Measurements from ENCODE around the gene GRIN2C. TPM values are rescaled to one million over a fixed set of nuclear protein-coding genes. Genes with fewer than 3 reads are reported as not detected.
"Not testable (repeated sequence)": the region's sequence is repeated elsewhere in the genome, so short reads cannot be mapped to it uniquely, and the experiment has no call there.

GRIN2C gene
- not detected in 2 replicates for total RNA-seq

DNA sequence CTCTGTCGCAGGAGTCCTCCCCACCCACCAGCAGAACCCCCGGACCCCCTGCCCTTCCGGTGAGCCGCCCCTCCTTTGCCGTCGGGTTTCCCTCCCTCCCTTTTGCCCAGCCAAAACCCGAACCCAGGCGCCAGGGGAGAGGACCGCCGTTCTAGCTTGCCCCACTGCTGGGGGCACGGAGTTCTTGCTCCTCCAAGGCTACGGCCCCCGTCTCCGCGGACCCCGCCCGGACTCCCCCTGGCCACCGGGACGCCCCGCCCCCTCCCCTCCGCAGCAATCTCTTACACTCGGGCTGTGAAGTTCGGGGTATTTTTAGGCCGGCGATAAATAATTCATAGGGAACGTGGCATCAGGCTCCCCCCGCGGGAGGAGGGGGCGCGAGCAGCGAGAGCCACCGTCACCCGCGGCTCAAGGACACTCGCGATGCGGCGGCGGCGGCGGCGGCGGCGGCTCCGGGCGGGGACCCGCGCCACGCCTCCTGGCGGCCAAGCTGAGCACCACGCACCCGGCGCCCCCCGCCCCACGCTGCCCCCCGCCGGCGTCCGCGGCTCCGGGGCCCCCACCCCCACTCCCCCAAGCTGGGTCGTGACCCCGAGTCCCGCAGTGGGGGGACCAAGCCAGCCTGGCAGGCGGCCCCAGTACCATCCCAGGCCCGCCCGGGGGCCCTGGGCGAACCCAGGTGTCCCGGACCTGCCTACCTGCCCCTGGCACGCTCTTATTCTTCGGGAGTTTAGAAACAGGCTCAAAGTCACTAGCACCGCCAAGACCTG, at the start of gene GRIN2C:
TSS of gene GRIN2C (minus strand) at position 427 of the 770 bp plus-strand sequence. CDS start 4,793 bp downstream, outside the sequence.
- no peak within 1 kb of the TSS for H3K4me3 ChIP-seq (ENCODE audit: low read depth, low read length)
- TF ChIP-seq, protein P1, sequence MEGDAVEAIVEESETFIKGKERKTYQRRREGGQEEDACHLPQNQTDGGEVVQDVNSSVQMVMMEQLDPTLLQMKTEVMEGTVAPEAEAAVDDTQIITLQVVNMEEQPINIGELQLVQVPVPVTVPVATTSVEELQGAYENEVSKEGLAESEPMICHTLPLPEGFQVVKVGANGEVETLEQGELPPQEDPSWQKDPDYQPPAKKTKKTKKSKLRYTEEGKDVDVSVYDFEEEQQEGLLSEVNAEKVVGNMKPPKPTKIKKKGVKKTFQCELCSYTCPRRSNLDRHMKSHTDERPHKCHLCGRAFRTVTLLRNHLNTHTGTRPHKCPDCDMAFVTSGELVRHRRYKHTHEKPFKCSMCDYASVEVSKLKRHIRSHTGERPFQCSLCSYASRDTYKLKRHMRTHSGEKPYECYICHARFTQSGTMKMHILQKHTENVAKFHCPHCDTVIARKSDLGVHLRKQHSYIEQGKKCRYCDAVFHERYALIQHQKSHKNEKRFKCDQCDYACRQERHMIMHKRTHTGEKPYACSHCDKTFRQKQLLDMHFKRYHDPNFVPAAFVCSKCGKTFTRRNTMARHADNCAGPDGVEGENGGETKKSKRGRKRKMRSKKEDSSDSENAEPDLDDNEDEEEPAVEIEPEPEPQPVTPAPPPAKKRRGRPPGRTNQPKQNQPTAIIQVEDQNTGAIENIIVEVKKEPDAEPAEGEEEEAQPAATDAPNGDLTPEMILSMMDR (conservative IDR thresholded peaks at IDR 0.05; ENCODE audit: low read depth, low read length) = no peak
- no peak for DNase-seq (ENCODE audit: low read depth)

DNA sequence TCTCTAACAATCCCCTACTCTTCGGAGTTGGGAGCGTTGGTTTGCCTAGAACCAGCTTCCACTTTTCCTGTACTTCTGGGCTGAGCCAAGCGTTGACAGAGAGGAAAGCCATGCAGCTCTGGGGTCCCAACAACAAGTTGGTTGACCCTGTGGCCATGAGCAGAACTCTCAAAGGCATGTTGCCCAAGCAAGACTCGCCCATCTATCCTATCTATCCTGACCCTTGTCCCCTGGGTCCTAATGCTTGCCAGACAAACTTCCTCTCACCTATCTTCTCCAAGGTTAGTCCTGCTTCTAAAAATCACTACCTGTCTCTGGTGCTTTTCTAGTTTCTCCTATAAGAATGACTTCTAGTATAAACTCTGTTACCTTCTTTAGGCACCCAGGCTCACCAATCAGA, 49.4 kb upstream of the GRIN2C start:
- H3K4me3 ChIP-seq (ENCODE audit: low read depth, low read length); DNase-seq (ENCODE audit: low read depth): not testable (repeated sequence)

DNA sequence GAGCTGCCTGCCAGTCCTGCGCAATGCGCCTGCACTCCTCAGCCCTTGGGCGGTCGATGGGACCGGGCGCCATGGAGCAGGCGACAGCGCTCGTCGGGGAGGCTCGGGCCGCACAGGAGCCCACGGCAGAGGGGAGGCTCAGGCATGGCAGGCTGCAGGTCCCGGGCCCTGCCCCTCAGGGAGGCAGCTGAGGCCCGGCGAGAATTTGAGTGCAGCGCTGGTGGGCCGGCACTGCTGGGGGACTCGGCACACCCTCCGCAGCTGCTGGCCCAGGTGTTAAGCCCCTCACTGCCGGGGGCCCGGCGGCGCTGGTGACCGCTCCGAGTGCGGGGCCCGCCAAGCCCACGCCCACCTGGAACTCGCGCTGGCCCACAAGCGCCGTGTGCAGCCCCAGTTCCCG, 47.3 kb upstream of the GRIN2C start:
- TF ChIP-seq, protein P1 (conservative IDR thresholded peaks at IDR 0.05; ENCODE audit: low read depth, low read length) = no peak

DNA sequence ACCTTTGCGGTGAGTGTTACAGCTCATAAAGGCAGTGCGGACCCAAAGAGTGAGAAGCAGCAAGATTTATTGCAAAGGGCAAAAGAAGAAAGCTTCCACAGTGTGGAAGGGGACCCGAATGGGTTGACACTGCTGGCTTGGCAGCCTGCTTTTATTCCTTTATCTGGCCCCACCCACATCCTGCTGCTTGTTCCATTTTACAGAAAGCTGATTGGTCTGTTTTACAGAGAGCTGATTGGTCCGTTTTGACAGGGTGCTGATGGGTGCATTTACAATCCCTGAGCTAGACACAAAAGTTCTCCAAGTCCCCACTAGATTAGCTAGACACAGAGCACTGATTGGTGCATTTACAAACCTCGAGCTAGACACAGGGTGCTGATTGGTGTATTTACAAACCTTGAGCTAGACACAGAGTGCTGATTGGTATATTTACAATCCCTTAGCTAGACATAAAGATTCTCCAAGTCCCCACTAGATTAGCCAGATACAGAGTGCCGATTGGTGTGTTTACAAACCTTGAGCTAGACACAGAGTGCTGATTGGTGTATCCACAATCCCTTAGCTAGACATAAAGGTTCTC, 46.6 kb upstream of the GRIN2C start:
- not testable (repeated sequence) for H3K4me3 ChIP-seq (ENCODE audit: low read depth, low read length); DNase-seq (ENCODE audit: low read depth)

More for the DNA sequence above, 47.3 kb upstream of the GRIN2C start:
- no peak for DNase-seq (ENCODE audit: low read depth)
- no peak overlapping the region for H3K4me3 ChIP-seq (ENCODE audit: low read depth, low read length)

DNA sequence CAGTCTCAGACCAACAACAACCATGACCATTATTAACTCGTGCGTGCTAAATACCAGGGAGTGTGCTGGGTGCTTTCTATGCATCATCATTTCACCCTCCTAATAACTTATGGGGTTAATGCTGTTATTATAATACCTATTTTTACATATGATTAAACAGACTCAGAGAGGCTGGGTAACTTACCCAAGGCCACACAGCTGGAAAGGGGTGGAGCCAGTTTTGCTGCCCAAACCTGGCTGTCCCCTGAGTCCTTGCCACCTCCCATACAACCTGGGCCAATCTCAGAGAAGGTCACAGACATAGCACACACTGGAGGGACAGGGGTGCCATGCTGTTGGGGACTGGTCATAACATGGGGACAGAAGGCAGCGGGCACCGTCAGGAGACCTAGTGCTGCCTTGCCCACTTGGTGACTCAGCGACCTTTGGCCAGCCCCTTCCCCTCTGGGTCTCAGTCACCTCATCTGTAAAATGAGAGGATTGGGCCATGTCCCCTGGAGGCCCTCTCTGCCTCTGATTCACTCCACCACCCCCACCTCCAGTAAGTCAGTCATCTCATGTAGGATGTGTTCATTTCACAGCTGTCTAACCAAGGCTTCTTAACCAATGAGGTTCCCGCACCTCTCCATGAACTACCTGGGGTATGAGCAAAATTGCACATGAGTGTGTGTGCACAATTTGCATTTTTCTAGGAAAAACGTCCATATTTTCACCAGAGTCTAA, 45.2 kb upstream of the GRIN2C start:
- H3K4me3 ChIP-seq (ENCODE audit: low read depth, low read length) = no peak overlapping the region
- DNase-seq (ENCODE audit: low read depth) = no peak
- TF ChIP-seq, protein P1 (conservative IDR thresholded peaks at IDR 0.05; ENCODE audit: low read depth, low read length) = no peak

DNA sequence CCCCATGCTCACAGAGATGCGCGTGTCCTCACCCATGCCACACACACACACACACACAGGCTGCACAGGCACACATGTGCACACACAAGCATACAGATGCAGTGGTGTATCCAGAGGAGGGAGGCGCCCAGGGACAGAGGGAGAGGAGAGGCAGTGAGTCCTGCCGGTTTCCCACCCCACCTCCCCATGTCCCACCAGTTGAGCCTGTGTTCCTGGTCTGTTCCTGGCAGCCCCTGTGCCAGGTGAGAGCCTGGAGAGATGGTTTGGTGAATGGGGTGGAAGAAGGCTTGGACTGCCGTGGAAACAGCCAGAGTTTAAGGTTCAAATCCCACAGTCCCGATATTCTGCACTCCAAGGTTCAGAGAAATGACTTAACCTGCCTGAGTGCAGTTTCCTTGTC, 44.0 kb upstream of the GRIN2C start:
- DNase-seq (ENCODE audit: low read depth) = no peak
- H3K4me3 ChIP-seq (ENCODE audit: low read depth, low read length) = no peak overlapping the region
- TF ChIP-seq, protein P1 (conservative IDR thresholded peaks at IDR 0.05; ENCODE audit: low read depth, low read length) = no peak

DNA sequence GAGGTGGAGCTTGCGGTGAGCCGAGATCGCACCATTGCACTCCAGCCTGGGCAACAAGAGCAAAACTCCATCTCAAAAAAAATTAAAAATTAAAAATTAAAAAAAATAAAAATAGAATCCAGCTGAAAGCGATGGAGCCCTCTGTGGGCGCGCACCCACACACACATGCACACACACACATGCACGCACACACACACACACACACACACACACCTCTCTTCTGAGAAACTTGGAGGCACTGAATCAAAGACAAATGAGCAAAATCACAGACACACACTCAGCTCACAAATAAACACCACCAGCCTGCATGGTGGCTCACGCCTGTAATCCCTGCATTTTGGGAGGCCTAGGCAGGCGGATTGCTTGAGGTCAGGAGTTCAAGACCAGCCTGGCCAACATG, 43.3 kb upstream of the GRIN2C start:
- TF ChIP-seq, protein P1 (conservative IDR thresholded peaks at IDR 0.05; ENCODE audit: low read depth, low read length) = no peak
- DNase-seq (ENCODE audit: low read depth) = no peak
- H3K4me3 ChIP-seq (ENCODE audit: low read depth, low read length) = no peak overlapping the region
